ENCODE results near the gene TBC1D5.

GRCh38 chr3:17607905-17608304 lies 134.5 kb downstream of the TBC1D5 start:
- no peak for TF ChIP-seq CTCF (IDR thresholded peaks at IDR 0.05)
- TF ChIP-seq POLR2A (IDR thresholded peaks at IDR 0.05) = no peak
